D721Med (cell line): Measurements from ENCODE around the gene KIAA1958.

Experiments
- DNase-seq: peaks from one replicate; pipeline ENCODE4 v3.0.0; 2011; ENCODE audit warnings: low spot score; ENCODE audit not compliant: insufficient read length
- FAIRE-seq: peaks from 2 replicates; lab custom pipeline; 2011; peaks lifted over from hg19 to GRCh38; lab: Jason Lieb, UNC
- CTCF ChIP-seq: IDR thresholded peaks from 2 replicates; pipeline ENCODE4 v1.5.1; 2012; ENCODE audit warnings: mild to moderate bottlenecking, control low read depth; ENCODE audit not compliant: insufficient read depth; ENCODE audit errors: missing control alignments

Gene KIAA1958

DNA sequence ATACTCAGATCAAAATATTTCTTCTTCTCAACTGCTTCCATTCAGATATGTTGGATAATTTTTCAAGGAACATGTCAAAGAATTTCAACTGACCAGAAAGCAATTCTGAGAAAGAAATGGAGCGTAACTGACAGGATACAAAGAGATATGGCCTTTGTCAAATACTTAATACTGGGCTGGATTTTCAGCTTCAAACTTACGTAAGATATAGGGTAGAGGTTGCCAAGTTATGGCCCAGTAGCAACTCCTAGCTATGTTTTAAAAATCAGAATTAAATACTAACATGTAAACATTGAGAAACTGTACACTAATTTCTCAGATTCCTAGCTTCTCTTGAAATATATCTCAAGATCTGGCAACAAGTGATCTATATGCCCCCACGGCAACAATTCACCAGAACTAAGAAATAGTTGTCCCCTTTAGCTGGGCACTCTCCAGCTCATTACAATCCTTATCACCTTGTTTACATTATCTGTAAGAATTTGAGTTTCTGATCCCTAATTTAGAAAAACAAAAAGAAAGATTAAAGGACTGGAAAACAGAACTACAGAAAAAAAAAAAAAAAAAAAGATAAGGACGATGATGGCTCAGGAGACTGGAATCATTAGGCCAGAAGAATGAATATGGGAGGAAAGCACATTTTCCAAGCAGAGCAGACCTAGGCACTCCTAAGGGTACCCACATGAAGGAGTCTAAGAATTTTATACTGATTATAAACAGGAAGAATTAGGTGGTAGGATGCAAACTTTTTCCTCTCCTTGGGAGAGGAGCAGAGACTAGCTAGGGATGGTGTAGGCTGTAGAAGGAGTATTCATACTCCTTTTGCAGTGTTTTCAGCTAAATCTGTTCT lies 208.3 kb downstream of the KIAA1958 start:
- FAIRE-seq = no peak

DNA sequence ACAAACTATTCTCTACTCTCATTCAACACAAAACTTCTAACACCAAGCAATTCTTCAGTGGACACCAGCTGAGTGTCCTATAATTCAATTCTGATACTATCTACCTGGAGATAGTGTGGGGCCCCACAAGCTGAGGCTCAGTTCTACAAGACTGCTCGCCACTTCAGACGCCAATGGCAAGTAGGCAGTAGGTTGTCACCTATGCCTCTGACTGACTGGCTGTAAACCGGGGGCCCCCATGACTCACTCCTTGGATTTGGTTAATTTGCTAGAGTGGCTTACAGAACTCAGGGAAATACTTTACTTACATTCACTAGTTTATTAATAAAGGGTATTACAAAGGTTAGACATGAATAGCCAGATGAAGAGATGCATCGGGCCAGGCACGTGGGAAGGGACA lies 209.8 kb downstream of the KIAA1958 start:
- TF ChIP-seq CTCF = no peak
- FAIRE-seq (no peak), DNase-seq (no peak)

More for the DNA sequence above, 208.3 kb downstream of the KIAA1958 start:
- DNase-seq = no peak
- TF ChIP-seq CTCF = no peak

DNA sequence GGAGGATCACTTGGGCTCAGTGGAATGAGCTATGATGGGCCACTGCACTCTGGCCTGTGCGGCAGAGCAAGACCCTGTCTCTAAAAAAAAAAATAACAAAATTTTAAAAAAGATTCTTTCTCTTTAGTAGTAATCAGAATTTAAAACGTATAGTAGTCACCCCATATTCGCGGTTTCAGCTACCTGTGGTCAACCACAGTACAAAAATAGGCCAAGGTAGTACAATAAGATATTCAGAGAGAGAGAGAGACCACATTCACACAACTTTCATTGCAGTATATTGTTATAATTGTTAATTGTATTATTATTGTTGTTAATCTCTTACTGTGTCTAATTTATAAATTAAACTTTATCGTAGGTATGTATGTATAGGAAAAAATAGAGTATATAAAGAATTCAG lies 212.6 kb downstream of the KIAA1958 start:
- no peak for TF ChIP-seq CTCF
- DNase-seq (no peak), FAIRE-seq (no peak)

- no peak for TF ChIP-seq CTCF
- DNase-seq = no peak
- FAIRE-seq = no peak
Measured at GRCh38 chr9:112700085-112700484, 213.5 kb downstream of the KIAA1958 start.

DNA sequence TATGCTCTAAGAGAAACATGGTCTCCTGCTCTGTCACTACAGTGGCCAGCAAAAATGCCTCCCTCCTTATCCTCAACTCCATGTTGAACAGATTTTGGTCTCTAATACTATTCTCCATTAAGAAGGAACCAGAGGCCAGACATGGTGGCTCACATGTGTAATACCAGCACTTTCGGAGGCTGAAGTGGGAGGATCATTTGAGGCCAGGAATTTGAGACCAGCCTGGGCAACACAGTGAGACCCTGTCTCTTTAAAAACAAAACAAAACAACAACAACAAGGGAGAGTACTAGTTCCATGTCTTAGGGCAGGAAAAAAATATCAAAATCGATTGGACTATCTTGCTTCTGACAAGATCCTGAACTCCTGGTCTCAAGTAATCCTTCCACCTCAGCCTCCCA lies 216.7 kb downstream of the KIAA1958 start:
- no peak for TF ChIP-seq CTCF
- DNase-seq (no peak), FAIRE-seq (no peak)

DNA sequence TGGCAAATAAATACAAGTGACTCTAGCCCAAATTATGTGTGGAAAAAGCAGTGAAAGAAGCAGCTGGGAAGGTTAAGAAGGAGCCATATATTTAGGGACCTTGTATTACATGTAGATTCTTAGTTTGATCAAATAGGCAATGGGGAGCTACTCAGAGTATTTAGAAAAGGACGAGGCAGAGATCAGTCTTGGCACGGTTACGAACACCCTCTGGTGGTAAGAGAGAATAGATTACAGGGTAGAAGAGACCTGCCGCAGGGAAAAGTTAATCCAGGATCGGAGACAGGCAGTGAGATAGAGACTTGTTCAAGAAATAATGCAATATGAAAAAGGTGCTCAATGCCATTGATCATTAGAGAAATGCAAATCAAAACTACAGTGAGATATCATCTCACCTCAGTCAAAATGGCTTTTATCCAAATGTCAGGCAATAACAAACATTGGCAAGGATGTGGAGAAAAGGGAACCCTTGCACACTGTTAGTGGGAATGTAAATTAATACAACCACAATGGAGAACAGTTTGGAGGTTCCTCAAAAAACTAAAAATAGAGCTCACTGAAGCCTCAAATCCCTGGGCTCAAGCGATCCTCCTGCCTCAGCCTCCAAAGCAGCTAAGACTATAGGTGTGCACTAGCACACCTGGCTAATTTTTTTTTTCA lies 219.3 kb downstream of the KIAA1958 start:
- DNase-seq = no peak
- peak; percentile 84 for FAIRE-seq
- TF ChIP-seq CTCF = peak; percentile 63
